Gastroesophageal sphincter (tissue), 3 donors: ENCODE data around the gene CBX8.

Experiments used
- CTCF ChIP-seq, 4 experiments: fragments of 200-600 bp in 2 of 4; fragments of 450-650 bp in 2 of 4; sonication (generic) in 1 of 4; IDR thresholded peaks; one replicate each; pipeline ENCODE4 v1.5.1; 2017 to 2019; ENCODE audit warnings: antibody characterized with exemption in 4 of 4, mild to moderate bottlenecking in 2 of 4, moderate library complexity in 2 of 4
- EP300 ChIP-seq: sonication (generic); formaldehyde crosslinking; IDR thresholded peaks from one replicate; pipeline ENCODE4 v1.6.1; 2017; ENCODE audit warnings: antibody characterized with exemption, mild to moderate bottlenecking
- POLR2A ChIP-seq, 2 donors: fragments of 450-650 bp; IDR thresholded peaks; one replicate each; pipeline ENCODE4 v1.6.1; 2017; ENCODE audit warnings: antibody characterized with exemption in 2 of 2, mild to moderate bottlenecking in 2 of 2, moderate library complexity in 1 of 2
- POLR2AphosphoS5 ChIP-seq: sonication (generic); formaldehyde crosslinking; IDR thresholded peaks from one replicate; pipeline ENCODE4 v1.6.1; 2017; ENCODE audit warnings: antibody characterized with exemption

GRCh38 chr17:79821331-79822095 is 24.6 kb upstream of the CBX8 start:
- TF ChIP-seq CTCF (IDR thresholded peaks at IDR 0.05): no peak
- no peak for TF ChIP-seq POLR2AphosphoS5
- no peak for TF ChIP-seq POLR2A (IDR thresholded peaks at IDR 0.05)
- TF ChIP-seq EP300: no peak
